H9 (cell line): Measurements from ENCODE around the gene UBXN7. TPM values are rescaled to one million over a fixed set of nuclear protein-coding genes. Genes with fewer than 3 reads are reported as not detected.

ENCODE experiments used
- DNase-seq: peaks from one replicate; pipeline ENCODE4 v3.0.0-alpha.2; 2017
- H2AFZ ChIP-seq: one replicate; pipeline ENCODE4 v1.6.1; 2013; ENCODE audit warnings: mild to moderate bottlenecking, low read length, control low read depth, moderate library complexity
- H2AK5ac ChIP-seq: 2 replicates; pipeline ENCODE4 v1.6.1; 2013; ENCODE audit warnings: low read length, control low read depth, mixed read lengths; ENCODE audit not compliant: insufficient read length
- H2BK120ac ChIP-seq: one replicate; pipeline ENCODE4 v1.6.1; 2013; ENCODE audit warnings: low read depth, mild to moderate bottlenecking, low read length, control low read depth, inconsistent platforms; ENCODE audit not compliant: poor library complexity, severe bottlenecking
- H2BK12ac ChIP-seq: 2 replicates; pipeline ENCODE4 v1.6.1; 2013; ENCODE audit warnings: low read length, control low read depth, mixed read lengths, low read depth; ENCODE audit not compliant: insufficient read length
- H2BK15ac ChIP-seq: 2 replicates; pipeline ENCODE4 v1.6.1; 2013; ENCODE audit warnings: low read depth, low read length, control low read depth
- H2BK20ac ChIP-seq: one replicate; pipeline ENCODE4 v1.6.1; 2013; ENCODE audit warnings: low read depth, mild to moderate bottlenecking, low read length, control low read depth, inconsistent platforms; ENCODE audit not compliant: poor library complexity, severe bottlenecking
- H2BK5ac ChIP-seq: 2 replicates; pipeline ENCODE4 v1.6.1; 2013; ENCODE audit warnings: low read length, control low read depth, mixed read lengths; ENCODE audit not compliant: insufficient read length
- H3K14ac ChIP-seq: 2 replicates; pipeline ENCODE4 v1.6.1; 2013; ENCODE audit warnings: low read length, control low read depth; ENCODE audit not compliant: insufficient read depth
- H3K18ac ChIP-seq: 2 replicates; pipeline ENCODE4 v1.6.1; 2013; ENCODE audit warnings: low read depth, mild to moderate bottlenecking, mixed read lengths, low read length, control low read depth; ENCODE audit not compliant: insufficient read length
- H3K23ac ChIP-seq: 2 replicates; pipeline ENCODE4 v1.6.1; 2013; ENCODE audit warnings: low read length, control low read depth, mixed read lengths, low read depth; ENCODE audit not compliant: insufficient read length
- H3K23me2 ChIP-seq: 2 replicates; pipeline ENCODE4 v1.6.1; 2013; ENCODE audit warnings: low read depth, mild to moderate bottlenecking, mixed read lengths, low read length, control low read depth; ENCODE audit not compliant: insufficient read length, poor library complexity, severe bottlenecking
- H3K27ac ChIP-seq: 2 replicates; pipeline ENCODE4 v1.5.1; 2013; ENCODE audit warnings: low read length, control low read depth, mixed read lengths, low read depth; ENCODE audit not compliant: insufficient read length
- H3K27me3 ChIP-seq: 2 replicates; pipeline ENCODE4 v1.6.1; 2013; ENCODE audit warnings: low read length, control low read depth, inconsistent platforms; ENCODE audit not compliant: insufficient read depth
- H3K4ac ChIP-seq: 2 replicates; pipeline ENCODE4 v1.6.1; 2013; ENCODE audit warnings: low read depth, mild to moderate bottlenecking, control low read depth, inconsistent platforms, low read length, moderate library complexity
- H3K4me1 ChIP-seq: 2 replicates; pipeline ENCODE4 v1.6.1; 2013; ENCODE audit warnings: low read length, control low read depth, inconsistent platforms; ENCODE audit not compliant: insufficient read depth
- H3K4me2 ChIP-seq: 2 replicates; pipeline ENCODE4 v1.6.1; 2013; ENCODE audit warnings: low read length, control low read depth, mixed read lengths; ENCODE audit not compliant: insufficient read length, insufficient read depth
- H3K56ac ChIP-seq: 2 replicates; pipeline ENCODE4 v1.6.1; 2013; ENCODE audit warnings: low read depth, mild to moderate bottlenecking, mixed read lengths, low read length, control low read depth; ENCODE audit not compliant: insufficient read length
- H3K79me1 ChIP-seq: 2 replicates; pipeline ENCODE4 v1.6.1; 2013; ENCODE audit warnings: low read depth, mild to moderate bottlenecking, moderate library complexity, low read length, control low read depth, inconsistent platforms; ENCODE audit not compliant: insufficient read depth, poor library complexity, severe bottlenecking
- H3K79me2 ChIP-seq: 2 replicates; pipeline ENCODE4 v1.6.1; 2013; ENCODE audit warnings: low read length, control low read depth, inconsistent platforms; ENCODE audit not compliant: insufficient read depth
- H3K9ac ChIP-seq: 2 replicates; pipeline ENCODE4 v1.6.1; 2013; ENCODE audit warnings: low read length, control low read depth, mixed read lengths; ENCODE audit not compliant: insufficient read length; ENCODE audit errors: extremely low read depth
- H3K9me3 ChIP-seq: one replicate; pipeline ENCODE4 v1.6.1; 2013; ENCODE audit warnings: low read depth, low read length, inconsistent platforms; ENCODE audit not compliant: control insufficient read depth
- H3T11ph ChIP-seq: one replicate; pipeline ENCODE4 v1.6.1; 2013; ENCODE audit warnings: mild to moderate bottlenecking, low read length, control low read depth, inconsistent platforms
- H4K20me1 ChIP-seq: one replicate; pipeline ENCODE4 v1.6.1; 2013; ENCODE audit not compliant: control insufficient read depth, insufficient read length, insufficient read depth
- H4K5ac ChIP-seq: 2 replicates; pipeline ENCODE4 v1.6.1; 2013; ENCODE audit warnings: low read depth, mild to moderate bottlenecking, mixed read lengths, low read length, control low read depth; ENCODE audit not compliant: insufficient read length
- H4K8ac ChIP-seq: replicated peaks from 2 replicates; pipeline ENCODE4 v1.6.1; 2013; ENCODE audit warnings: low read length, control low read depth, mixed read lengths, low read depth; ENCODE audit not compliant: insufficient read length
- H4K91ac ChIP-seq: 2 replicates; pipeline ENCODE4 v1.6.1; 2013; ENCODE audit warnings: low read depth, mild to moderate bottlenecking, moderate library complexity, mixed read lengths, low read length, control low read depth; ENCODE audit not compliant: insufficient read length
- H3K27ac Mint-ChIP-seq, 3 experiments: 2 replicates in 2 of 3; 3 replicates in 1 of 3; pipeline ENCODE4 v1.8.0; 2020 to 2021; ENCODE audit warnings: mixed read lengths in 3 of 3, mild to moderate bottlenecking in 1 of 3, moderate library complexity in 1 of 3
- H3K27me3 Mint-ChIP-seq: 2 replicates; pipeline ENCODE4 v1.8.0; 2021; ENCODE audit warnings: low read depth, mild to moderate bottlenecking, moderate library complexity, mixed read lengths
- H3K36me3 Mint-ChIP-seq, 3 experiments: 2 replicates in 2 of 3; 3 replicates in 1 of 3; pipeline ENCODE4 v1.8.0; 2020 to 2021; ENCODE audit warnings: low read depth in 3 of 3, mixed read lengths in 3 of 3; ENCODE audit not compliant: insufficient read depth in 1 of 3
- H3K4me1 Mint-ChIP-seq, 2 experiments: 2 replicates each; pipeline ENCODE4 v1.8.0; 2020; ENCODE audit warnings: mixed read lengths in 2 of 2
- H3K4me3 Mint-ChIP-seq, 2 experiments: 2 replicates in 1 of 2; 3 replicates in 1 of 2; pipeline ENCODE4 v1.8.0; 2020 to 2021; ENCODE audit warnings: mild to moderate bottlenecking in 2 of 2, mixed read lengths in 2 of 2, moderate library complexity in 1 of 2
- H3K9me3 Mint-ChIP-seq, 2 experiments: 2 replicates in 1 of 2; 3 replicates in 1 of 2; pipeline ENCODE4 v1.8.0; 2020; ENCODE audit warnings: mild to moderate bottlenecking in 2 of 2, mixed read lengths in 2 of 2, moderate library complexity in 1 of 2
- CTCF ChIP-seq: fragments of 200-600 bp; sonication (generic); conservative IDR thresholded peaks from 3 replicates; pipeline ENCODE4 v1.8.0; 2021; ENCODE audit warnings: antibody characterized with exemption, mild to moderate bottlenecking
- WGBS: extraction: QIAGEN DNeasy Blood & Tissue Kit; methylation state at CpG from one replicate; pipeline ENCODE4 v1.1.7; 2013; ENCODE audit warnings: missing lambda C conversion rate, low lambda C conversion rate, mixed read lengths; ENCODE audit not compliant: insufficient read length; ENCODE audit errors: extremely low coverage; 5-methylcytosine and 5-hydroxymethylcytosine counted together
- total RNA-seq: library from RNA; stranded (reverse); gene quantifications from 2 replicates; pipeline ENCODE4 v1.2.1, GENCODE V29; 2021

The UBXN7 gene
- total RNA-seq, 1 experiment from 2014 or later, result 110 TPM

DNA sequence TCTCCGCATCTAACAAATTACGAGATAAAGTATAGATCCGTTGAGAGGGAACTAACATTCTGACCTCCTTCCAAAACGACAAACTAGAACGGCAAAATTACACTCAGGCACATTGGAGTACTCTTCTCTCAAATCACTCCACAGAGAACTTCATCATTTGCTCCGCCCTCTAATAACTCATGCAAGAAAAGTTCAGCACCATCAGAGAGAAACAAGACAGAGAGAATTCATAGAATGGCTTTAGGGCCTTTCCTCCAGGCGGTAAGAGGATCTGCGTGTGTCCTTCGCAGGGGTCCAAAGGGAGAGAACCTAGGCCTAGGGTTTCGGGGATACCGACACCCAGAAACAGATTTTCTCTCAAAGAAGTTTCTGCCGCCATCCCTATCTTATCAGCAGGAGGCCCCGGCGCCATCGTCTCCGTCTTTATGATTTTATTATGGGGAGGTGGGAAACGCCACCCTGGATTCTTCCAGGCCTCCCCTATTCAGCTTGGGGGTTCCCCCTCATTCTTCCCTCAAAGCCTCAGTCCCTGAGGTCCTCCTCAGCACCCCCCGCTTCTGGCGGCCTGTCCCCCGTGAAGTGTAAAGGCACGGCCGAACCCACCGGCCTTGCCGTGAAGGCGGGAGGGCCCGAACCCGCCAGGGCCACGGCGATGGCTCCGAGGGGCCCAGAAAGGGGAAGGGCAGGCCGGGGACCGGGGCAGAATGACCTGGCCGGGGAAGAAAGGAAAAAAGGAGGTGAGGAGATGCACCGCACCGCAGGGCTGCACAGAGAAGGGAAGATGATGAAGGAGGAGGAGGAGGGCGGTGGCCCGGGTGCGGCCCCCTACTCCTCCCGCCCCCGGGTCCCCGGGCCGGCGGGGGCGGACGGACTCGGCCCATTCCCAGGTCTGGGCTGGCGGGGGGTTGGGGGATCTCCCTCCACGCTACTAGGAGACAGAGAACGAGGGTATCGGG lies 768 bp downstream of the UBXN7 start:
- Histone ChIP-seq H3K14ac (peak overlapping the region; percentile 69; the same call in 1 of the 2 replicates), H3K23me2 (peaks cover 13% of the 10 kb centered on the region), H3K23ac (no peak overlapping the region), H4K91ac (no peak overlapping the region), H3K4me2 (peak overlapping the region; percentile 67), H2BK12ac (no peak overlapping the region), H3K79me2 (peaks cover 34% of the 10 kb centered on the region), H3K4ac (no peak overlapping the region), H3T11ph (no peak overlapping the region), H3K9me3 (no peaks in the 10 kb centered on the region), H3K27me3 (no peaks in the 10 kb centered on the region), H4K20me1 (no peaks in the 10 kb centered on the region), H2BK120ac (no peak overlapping the region), H2BK5ac (no peak overlapping the region), H3K27ac (no peak overlapping the region), H4K5ac (no peak overlapping the region), H3K18ac (peak overlapping the region; percentile 64), H2AFZ (no peak overlapping the region), H3K56ac (no peak overlapping the region), H2BK20ac (no peak overlapping the region), H3K9ac (peak overlapping the region; percentile 83), H2AK5ac (no peak overlapping the region), H3K79me1 (no peaks in the 10 kb centered on the region), H2BK15ac (no peak overlapping the region), H3K4me1 (no peaks in the 10 kb centered on the region), H4K8ac (no peak overlapping the region)
- H3K27me3 Mint-ChIP-seq, result no peaks in the 10 kb centered on the region; the same call in 1 of the 2 replicates
- H3K36me3 Mint-ChIP-seq, result peaks cover 8 to 21% (median 15%) of the 10 kb centered on the region in 3 experiments; a peak in 6 of 7 replicates
- H3K4me3 Mint-ChIP-seq, result peak overlapping the region; percentile 75 to 92
- TF ChIP-seq CTCF, result no peak
- H3K9me3 Mint-ChIP-seq, result no peaks in the 10 kb centered on the region; a peak in 1 of 5 replicates
- peak overlapping the region; percentile 82 to 96 (median 82); a peak in 6 of 7 replicates for H3K27ac Mint-ChIP-seq
- H3K4me1 Mint-ChIP-seq, result peaks cover 10 to 17% of the 10 kb centered on the region in 2 experiments
- WGBS, result no CpG with 5 or more reads among the region's 50 CpGs
- no peak for DNase-seq
